Cardiac fibroblast (primary cell): ENCODE data around the gene PTPRN2.

Experiments
- DNase-seq, 2 donors: peaks; one replicate each; pipeline versions ENCODE4 v3.0.0 to v3.0.0-alpha.2; 2010; ENCODE audit warnings: low read depth in 2 of 2
- H3K4me3 ChIP-seq, 2 donors: replicated peaks in 1 of 2; 1 replicate in 1 of 2; 2 replicates in 1 of 2; pipeline ENCODE4 v1.5.1; 2011; ENCODE audit warnings: low read depth in 2 of 2, low read length in 2 of 2, mild to moderate bottlenecking in 2 of 2, moderate library complexity in 1 of 2
- CTCF ChIP-seq: IDR thresholded peaks from one replicate; pipeline ENCODE4 v1.5.1; 2011; ENCODE audit warnings: low read depth, mild to moderate bottlenecking, low read length, inconsistent platforms

The PTPRN2 gene

GRCh38 chr7:158620418-158620817 is 32.8 kb upstream of the PTPRN2 start:
- no peak for TF ChIP-seq CTCF
- H3K4me3 ChIP-seq = no peak overlapping the region
- DNase-seq = no peak

GRCh38 chr7:158618745-158619140 is 31.1 kb upstream of the PTPRN2 start:
- TF ChIP-seq CTCF = no peak
- no peak overlapping the region for H3K4me3 ChIP-seq
- DNase-seq = no peak

- H3K4me3 ChIP-seq = no peak overlapping the region
- DNase-seq = peak; percentile 9 to 43
- TF ChIP-seq CTCF = no peak
Observed at GRCh38 chr7:158617737-158618128, 30.1 kb upstream of the PTPRN2 start.

- TF ChIP-seq CTCF = no peak
- DNase-seq = no peak
- no peak overlapping the region for H3K4me3 ChIP-seq
Observed at GRCh38 chr7:158616050-158616449, 28.4 kb upstream of the PTPRN2 start.

GRCh38 chr7:158614700-158615099 is 27.1 kb upstream of the PTPRN2 start:
- H3K4me3 ChIP-seq = no peak overlapping the region
- TF ChIP-seq CTCF = no peak
- DNase-seq = peak; percentile 58 to 78

GRCh38 chr7:158613481-158613880 is 25.9 kb upstream of the PTPRN2 start:
- TF ChIP-seq CTCF = no peak
- H3K4me3 ChIP-seq = no peak overlapping the region
- peak; percentile 10 to 26 for DNase-seq

GRCh38 chr7:158612546-158612945 is 24.9 kb upstream of the PTPRN2 start:
- no peak overlapping the region for H3K4me3 ChIP-seq
- TF ChIP-seq CTCF = no peak
- no peak for DNase-seq
